NCI-H128 (cell line): Measurements from ENCODE around the gene ULBP3.
"Not testable (repeated sequence)": the region's sequence is repeated elsewhere in the genome, so short reads cannot be mapped to it uniquely, and the experiment has no call there.

Source experiments
- DNase-seq: peaks from one replicate; lab custom pipeline; 2025; ENCODE audit not compliant: unreplicated experiment; lab: John Stamatoyannopoulos, UW

ULBP3 gene

DNA sequence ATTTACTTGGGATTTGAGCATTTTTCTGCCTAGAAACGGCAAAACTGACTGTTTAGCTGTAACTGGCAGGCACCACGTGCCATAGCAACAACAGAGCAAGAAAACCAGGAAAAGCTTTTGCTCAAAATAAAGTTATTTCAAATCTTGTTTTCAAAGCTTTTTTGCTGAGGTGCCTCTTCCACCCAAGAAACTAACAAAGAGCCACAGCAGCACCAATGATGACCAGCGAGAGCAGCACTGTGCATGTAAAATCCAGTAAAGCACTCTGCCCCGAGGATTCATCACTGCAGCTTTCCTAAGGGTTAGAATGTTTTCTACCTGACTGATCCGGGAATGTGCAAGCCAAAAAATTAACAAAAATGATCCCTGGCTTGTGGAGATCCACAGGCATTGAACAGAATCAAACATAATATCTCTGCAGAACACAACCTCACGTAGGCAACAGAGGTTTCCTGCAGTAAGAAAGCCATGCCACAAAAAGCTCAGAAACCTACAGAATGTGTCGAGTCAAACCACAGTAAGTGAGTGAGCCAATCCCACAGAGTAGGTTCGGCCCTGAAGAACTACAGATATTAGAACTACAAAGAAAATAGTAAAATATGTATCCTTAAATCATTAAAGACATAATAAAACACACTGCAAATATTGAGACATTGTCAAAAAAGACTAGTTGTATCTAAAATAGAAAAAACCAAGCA is 7.4 kb upstream of the ULBP3 start:
- DNase-seq = no peak

DNA sequence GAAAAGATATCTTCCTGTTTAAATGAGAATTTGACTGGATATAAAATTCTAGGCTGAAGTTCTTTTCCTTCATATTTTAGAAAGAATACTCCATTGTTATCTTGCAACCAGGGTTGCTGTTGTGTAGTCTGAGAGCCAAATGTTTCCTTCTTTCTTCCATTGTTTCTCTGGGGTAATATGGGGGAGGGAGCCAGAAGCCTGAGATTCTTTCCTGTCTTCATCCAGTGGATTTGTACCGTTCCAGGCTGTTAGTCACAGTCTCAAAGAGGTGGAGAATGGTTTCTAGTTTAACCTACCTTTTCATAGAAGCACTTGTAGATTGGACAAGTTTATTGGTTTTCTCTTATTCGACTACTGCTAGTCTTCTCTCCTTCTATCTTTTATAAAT is 6.1 kb upstream of the ULBP3 start:
- no peak for DNase-seq

DNA sequence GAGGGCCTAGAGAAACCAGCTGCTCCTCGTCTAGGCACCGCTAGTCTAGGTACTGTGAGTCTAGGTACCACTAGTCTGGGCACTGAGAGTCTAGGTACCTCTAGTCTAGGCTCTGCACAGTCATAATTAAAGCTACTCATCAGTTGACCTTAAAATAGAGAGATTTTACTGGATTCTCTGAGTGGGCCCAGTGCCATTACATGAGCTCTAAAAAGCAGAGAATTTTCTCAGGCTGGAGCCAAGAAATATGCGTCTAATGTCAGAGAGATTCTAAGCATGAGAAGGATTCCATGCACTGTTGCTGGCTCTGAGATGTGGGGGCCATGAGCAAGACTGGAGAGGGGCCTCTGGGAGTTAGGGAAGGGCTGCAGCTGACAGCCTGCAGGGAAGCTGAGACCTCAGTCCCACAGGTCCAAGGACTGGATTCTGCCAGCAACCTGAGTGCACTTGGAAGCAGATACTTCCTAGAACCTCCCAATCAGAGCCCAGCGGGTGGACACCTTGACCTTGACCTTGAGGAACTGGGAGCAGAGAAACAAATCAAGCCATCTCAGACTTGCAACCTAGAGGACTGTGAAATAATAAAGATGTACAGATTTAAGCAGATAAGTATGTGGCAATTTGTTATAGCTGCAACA is 5.6 kb upstream of the ULBP3 start:
- DNase-seq = not testable (repeated sequence)

DNA sequence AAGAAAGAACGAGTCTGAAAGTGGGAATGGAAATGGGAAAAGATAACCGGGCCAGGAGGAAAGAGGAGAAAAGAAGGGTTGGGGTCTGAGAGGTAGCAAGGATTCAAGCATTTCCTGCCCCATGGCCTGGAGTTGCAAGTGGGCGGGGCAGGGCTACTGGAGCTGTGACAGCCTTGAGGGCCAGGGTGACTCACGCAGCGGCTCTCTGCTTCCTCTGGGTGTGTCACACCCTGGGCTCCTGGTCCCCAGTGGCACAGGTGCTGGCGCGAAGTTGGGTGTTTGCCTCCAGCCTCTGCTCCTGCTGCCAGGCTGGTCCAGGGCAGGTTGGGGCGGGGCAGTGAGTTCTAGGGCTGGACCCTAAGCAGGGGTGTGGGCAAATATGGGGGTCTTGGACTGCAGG is 3.3 kb upstream of the ULBP3 start:
- no peak for DNase-seq

DNA sequence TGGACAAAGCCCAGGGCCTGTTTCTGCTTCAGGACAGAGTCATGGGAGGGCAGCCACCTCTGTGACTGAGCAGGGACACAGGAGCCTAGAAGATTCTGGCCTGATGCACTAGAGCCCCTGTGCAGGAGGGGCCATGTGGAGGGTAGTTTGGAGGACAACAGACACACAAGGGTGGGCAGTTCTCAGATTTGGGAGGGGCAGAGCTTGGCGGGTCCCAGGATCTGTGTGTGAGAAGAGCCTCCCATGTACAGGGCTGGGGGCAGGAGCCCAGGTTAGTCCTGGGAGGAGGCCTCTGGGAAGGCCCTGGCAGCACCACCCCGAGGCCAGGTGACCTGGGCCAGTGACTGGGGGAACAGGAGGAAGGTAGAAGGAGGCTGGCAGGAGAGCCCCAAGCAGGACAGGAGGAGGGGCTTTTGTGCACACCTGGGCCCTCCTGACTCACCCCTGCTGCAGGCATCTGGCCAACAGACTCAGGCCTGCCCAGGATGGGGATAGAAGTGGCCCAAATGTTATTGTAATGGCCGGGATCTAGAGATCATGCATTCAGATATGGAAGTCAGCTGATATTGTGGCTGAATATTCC is 1.4 kb upstream of the ULBP3 start:
- DNase-seq = no peak

DNA sequence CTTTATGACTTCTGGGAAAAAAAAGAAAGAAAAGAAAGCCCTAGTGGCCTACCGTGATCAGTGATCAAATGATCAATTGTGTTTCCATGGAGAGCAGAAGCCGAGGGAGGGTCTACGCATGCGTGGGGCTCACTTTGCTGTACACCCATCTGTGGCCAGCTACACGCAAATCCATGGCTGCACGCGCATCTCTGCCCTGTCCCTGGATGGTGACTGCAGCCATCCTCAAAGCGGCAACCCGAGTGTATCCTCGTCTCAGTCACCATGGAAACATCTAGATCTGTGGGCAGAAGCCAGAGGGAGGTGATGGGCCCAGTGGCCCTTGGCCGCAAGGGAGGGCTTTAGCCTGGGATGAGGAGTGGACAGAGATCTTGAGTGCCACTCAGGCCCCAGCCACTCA is 785 bp upstream of the ULBP3 start:
- no peak for DNase-seq

DNA sequence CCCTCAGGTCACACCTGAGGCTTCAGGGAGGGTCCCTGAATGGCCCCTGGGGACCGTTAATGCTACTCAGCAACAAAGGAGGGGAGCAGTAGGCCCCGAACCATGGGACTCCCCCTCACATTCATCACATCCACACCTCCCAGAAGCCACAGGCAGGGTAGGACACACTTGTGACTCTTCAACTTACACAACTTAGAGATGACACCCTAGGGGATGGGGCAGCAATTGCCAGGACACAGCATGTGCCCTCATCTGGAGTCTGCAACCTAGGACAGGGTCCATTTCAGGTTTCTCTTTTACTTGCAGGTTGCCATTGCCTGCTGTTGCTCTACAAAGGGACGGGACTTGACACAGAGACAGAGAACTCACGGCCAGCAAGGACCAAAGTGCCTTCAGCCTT is 770 bp downstream of the ULBP3 start:
- no peak for DNase-seq

DNA sequence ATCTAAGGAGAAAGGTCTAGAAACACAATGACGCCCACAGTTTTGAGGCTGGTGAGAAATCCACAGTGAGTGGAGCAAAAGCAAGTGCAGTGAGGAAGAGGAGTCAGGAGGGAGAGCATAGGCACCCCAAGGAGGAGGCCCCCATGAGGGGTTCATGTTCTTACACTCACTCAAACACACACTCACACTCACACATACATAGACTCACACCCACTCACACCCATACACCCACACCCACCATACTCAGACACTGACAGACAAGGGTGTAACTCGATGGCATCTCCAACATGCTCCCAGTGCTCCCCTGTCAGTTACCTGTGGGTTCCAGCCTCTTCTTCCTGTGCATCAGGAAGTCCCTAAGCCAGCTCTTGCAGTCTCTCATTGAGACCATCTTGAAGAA is 3.8 kb downstream of the ULBP3 start:
- no peak for DNase-seq

DNA sequence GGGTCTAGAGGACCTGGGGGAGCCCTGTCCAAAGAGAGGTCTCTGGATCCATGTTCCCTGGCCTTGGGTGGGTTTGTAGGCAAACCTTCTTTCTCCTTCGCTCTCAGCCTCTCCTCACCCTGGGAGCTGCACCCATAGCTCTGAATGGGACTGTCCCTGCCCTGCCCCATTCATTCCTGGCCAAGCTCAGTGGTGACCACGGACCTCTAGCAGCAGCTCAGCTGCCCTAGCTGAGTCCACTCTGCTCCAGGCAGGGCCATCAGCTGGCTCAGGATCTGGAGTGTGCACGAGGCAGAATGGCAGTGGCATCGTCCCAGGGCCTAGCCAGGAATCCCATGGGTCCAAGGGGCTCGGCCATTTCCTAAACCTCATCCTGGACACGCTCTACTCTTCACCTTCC is 5.3 kb downstream of the ULBP3 start:
- no peak for DNase-seq

DNA sequence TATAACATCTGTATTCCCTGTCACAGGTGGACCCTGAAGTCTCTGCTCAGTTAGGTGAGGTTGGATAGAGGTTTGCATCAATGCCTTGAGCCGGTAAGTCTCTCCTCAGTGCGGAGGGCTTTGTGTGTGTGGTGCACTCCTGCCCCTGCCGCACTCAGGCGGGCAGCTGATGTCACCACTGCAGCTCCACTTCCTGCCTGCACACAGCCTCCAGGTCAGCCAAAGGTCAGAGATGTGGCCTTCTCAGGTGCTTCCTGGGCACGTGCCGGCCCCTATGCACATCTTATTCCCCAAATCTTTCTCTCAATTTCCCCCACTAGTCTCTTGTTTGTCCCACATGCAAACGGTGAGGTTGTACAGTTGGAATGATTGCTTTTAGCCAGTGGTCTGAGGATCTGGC is 8.9 kb downstream of the ULBP3 start:
- not testable (repeated sequence) for DNase-seq

DNA sequence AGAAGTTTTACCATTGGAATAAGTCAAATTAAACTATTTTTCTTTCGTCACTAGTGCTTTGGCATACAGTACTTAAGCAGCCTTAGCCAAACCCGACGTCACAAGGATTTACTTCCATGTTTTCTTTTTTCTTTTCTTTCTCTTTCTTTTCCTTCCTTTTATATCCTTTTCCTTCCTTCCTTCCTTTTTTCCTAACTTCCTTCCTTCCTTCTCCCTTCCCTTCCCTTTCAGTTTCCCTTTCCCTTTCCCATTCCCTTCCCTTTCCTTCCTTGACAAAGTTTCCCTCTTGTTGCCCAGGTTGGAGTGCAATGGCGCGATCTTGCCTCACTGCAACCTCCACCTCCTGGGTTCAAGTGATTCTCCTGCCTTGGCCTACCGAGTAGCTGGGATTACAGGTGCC is 9.9 kb downstream of the ULBP3 start:
- no peak for DNase-seq

DNA sequence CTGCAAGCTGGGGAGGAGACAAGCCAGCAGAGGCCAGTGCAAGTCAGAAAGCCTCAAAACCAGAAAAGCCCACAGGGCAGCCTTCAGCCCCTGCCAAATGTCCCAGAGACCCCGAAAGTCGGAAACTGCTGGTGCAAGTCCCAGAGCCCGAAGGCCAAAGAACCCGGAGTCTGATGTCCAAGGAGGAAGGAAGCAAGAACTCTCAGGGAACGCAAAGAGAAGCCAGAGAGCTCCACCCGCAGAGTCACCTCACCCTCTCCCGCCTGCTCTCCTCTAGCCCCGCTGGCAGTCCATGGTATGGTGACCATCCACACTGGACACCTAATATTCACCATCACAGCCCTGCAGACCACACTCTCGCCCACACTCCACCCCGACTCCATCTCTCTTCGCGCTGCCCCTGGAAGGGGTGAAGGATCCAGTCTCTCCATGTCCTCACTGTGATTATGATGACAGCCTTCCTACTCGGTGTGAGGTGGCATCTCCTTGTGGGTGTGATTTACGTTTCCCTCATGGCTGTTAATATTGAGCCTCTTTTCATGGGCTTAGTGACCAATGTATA is 10.6 kb downstream of the ULBP3 start:
- DNase-seq = no peak

DNA sequence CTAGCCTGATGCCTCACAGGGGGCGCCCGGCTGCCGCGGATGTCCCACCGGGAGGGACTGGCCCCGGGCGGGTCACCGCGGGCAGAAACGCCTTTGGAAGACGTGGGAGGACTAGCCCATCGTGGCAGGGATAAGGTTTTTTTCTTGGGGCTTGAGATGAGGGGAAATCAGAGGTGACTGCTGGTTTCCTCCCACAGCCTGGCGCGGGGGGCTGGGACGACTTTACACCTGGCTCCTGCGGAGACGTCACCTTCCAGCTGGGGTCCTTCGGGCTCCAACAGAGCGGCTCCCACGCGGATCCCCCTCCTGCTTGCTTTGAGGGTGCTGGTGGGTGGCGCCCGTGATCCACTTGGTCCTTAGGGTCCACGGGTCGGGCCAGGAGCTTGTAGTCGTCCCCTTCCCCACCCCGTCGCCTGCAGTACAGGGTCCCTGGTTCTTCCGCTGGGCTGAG is 11.4 kb downstream of the ULBP3 start:
- DNase-seq = no peak

DNA sequence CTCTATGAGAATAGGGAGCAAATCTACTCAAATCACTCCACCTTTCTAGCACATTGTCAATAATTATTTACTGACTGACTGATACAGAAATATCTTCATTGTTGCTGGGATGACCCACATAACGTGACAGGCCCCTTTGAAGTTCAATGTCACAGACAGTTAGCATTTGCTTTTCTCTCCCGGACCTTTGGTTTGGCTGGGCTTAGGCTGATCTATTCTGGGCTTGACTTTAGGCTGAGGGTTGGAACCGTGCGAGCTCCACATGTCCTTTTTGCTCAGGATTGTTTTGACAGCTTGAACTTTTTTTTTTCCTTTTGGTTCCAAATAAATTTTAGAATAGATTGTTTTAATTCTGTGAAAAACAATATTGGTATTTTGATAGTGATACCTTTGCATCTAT is 12.0 kb downstream of the ULBP3 start:
- no peak for DNase-seq

DNA sequence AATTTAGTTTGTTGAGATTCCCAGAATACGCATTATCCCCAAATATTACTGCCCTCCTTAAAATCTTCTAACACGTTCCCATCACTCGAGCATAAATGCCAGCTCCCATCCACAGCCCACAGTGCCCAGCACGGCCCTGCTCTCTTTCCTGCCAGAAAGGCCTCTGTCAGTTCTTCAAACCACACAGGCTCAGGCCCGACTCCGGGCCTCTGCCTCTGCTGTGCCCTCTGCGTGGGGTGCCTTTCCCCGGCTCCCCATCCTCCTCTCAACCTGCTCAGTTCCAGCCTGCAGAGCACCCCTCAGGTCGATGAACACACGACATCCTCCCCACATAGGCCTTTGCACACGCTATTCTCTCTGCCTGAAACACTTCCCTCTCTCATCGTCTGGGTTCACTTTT is 12.8 kb downstream of the ULBP3 start:
- no peak for DNase-seq

DNA sequence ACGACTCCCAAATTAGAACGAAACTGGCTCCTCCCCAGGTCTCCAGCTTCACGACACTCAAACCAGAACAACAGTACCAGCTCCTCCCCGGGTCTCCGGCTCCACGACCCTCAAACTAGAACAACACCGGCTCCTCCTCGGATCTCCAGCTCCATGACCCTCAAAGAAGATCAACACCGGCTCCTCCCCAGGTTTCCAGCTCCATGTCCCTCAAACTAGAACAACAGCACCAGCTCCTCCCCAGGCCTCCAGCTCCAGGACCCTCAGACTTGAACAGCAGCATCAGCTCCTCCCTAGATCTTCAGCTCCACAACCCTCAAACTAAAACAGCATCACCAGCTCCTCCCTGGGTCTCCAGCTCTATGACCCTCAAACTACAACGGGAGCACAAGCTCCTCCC is 13.8 kb downstream of the ULBP3 start:
- DNase-seq = no peak

DNA sequence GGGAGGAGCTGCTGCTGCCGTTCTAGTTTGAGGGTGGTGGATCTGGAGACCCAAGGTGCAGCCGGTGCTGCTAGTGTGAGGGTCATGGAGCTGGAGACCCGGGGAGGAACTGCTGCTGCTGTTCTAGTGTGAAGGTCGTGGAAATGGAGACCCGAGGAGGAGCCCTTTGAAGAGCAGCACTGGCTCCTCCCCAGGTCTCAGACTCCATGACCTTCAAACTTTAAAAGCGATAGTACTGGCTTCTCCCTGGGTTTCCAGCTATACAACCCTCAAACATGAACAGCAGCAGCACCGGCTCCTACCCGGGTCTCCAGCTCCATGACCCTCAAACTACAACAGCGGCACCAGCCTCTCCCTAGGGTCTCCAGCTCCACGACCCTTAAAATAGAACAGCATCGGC is 15.5 kb downstream of the ULBP3 start:
- DNase-seq = no peak

DNA sequence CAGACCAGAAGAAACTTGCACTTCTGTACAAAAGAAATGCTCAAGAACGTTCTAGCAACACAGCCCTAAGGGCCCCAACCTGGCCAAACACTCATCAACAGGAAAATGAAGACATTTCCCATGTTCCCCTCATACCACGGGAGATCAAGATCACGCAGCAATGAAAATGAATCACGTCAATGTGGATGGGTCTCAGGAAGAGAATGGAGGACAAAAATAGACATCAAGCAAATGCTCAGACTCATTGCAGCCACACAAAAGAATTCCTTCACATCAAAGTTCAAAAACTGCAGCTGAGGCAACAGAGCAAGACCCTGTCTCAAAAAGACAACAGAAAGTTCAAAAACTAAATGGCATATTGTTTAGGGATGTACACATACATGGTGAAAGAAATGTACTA is 18.1 kb downstream of the ULBP3 start:
- no peak for DNase-seq

DNA sequence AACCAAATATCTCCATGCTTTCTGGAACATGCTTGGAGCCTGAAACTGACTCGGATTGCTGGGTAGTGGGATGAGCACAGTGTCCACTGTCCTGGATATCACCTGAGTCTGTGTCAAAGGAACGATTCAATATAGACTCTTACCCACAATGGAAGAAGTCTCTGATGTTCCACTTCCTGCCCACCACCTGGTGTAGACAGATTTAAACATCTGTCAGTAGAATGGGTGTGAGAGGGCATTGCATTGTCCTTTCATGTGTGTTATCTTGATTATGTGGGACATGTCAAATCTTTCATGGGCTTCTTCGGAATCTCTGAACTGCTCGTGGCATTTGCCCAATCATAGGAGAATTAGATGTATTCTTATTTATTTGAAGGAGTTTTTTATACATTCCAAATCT is 20.8 kb downstream of the ULBP3 start:
- DNase-seq = no peak

DNA sequence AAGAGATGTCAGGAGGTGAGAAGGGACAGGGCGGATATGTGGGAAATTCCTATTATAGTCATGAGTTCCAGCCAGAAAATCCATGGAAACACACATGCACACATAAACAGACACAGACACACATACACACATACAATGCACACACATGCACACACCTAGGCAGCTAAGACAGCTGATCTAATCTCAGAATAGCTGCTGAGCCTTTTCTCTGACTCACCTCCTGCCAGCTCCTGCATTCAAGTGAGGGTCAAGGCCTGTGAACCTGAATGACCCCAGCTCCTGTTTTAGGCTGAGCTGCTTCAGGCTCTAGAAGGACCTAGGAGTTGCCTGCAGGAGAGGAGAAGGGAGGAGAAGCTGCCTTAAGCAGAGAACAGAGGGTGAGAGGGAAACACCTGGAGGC is 22.0 kb downstream of the ULBP3 start:
- DNase-seq = no peak

DNA sequence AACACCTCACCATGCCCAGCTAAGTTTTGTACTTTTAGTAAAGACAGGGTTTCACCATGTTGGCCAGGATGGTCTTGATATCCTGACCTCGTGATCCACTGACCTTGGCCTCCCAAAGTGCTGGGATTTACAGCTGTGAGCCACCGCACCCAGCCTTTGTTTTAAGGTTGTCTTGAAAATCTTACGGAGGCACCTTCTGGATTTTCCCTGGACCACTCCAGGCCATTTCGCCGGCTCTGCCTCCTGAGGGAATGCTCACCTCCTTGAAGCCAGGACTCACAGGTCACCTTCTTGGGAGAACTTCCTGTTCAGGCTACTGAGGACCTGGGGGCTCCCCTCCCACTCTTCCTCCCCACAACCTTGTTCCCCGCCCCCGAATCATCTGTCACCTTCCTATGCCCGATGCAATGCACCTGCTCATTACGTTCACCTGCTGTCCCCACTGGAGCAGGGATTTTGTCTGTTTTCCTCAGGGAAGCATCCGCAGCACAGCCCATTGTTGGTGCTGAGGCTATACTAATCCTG is 24.2 kb downstream of the ULBP3 start:
- no peak for DNase-seq
